HG02759 (cell line): ENCODE measurements around the gene DNAH14.
A peak's percentile ranks its signal among the peaks of the same experiment; 100 is the strongest.
"Not testable (repeated sequence)": the region's sequence is repeated elsewhere in the genome, so short reads cannot be mapped to it uniquely, and the experiment has no call there.

Source experiments
- ATAC-seq: cut with Tn5 transposase; IDR thresholded peaks from one replicate; pipeline ENCODE4 v1.9.1; 2021; ENCODE audit warnings: mild to moderate bottlenecking, moderate library complexity; ENCODE audit not compliant: unreplicated experiment

Gene DNAH14

DNA sequence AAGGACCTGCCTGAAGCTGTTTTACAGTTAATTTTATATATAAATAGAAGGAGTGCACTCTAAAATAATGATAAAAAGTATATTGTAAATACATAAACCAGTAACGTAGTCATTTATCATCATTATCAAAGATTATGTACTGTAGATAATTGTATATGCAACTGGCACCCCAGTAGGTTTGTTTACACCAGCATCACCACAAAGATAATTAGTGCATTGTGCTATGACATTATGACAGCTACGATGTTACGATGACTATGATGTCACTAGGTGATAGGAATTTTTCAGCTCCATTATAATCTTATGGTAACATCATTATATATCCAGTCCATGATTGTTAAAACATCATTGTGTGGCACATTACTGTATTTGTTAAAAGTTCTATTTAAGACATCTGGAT lies 313.1 kb downstream of the DNAH14 start:
- no peak for ATAC-seq

GRCh38 chr1:225250432-225250831 lies 321.0 kb downstream of the DNAH14 start:
- ATAC-seq = peak; percentile 97

DNA sequence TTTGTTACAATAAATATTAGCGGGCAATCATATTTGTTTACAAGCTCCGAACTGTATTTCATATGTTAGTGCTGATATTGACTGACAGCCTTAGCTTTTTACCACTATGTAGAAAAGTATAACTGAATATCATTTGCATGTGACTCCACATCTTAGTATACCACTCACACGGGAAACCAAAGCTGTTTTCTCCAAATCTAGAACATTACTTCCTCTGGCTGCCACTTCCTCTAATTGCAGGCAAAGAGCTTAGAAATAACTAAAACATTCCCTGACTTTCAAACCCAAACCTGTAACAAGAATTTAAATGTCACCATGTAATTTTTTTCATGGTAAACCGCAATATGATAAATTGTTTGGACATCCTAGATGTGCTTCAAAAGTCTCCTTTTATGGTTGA lies 323.7 kb downstream of the DNAH14 start:
- no peak for ATAC-seq

GRCh38 chr1:225253784-225254183 lies 324.3 kb downstream of the DNAH14 start:
- no peak for ATAC-seq

DNA sequence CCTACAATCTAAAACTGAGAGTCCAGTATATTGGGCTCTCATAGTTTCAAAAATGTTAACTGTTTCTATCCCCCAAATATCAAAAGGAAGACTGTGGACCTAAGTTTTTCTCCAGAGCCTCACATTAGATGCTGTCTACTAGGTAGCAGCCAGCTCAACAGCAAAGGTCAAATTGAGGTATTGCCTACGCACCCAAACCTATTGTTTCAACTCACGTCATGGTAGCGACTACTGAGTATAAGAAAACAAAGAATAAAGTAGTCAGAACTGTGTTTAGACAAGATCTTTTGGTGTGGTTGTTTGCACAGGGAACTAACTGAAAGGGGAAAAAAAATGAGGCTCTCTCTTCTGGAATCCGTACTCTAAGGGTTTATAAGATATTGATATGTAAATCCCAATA lies 325.2 kb downstream of the DNAH14 start:
- ATAC-seq = no peak

DNA sequence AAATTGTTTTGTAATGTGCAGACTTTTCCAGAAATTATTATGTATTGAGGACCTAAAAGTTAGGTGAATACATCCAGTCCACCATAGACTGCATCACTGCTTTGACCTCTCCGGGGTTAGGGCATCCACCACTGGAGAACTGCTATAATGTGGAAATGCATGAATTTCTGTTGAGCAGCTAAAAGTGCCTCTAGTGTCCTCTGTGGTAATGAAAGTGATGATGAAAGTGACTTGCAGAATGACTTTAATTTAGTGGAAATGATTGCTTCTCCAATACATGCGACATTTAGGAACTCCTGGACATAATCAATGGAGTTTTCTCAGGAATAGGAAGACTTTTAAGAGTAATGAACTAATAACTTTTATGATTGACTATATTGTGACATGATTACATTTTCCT lies 327.6 kb downstream of the DNAH14 start:
- ATAC-seq = no peak

DNA sequence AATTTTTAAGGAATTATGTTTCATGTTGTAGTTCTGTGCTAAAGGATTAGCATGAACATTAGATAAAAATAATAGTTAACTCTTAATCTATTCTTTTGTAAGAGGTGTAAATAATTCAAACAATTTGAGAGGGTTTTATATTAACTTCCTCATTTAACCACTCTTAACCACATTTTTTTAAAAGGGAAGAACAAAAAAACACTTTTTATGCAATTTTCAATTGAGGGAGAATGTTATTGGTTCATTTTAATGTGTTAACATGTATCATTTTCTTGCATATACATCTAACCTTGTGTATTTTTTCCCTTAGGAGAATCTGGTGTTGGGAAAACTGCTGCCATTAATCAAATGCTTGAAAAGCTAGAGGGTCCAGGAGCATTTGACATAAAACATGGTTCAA lies 329.3 kb downstream of the DNAH14 start:
- no peak for ATAC-seq

DNA sequence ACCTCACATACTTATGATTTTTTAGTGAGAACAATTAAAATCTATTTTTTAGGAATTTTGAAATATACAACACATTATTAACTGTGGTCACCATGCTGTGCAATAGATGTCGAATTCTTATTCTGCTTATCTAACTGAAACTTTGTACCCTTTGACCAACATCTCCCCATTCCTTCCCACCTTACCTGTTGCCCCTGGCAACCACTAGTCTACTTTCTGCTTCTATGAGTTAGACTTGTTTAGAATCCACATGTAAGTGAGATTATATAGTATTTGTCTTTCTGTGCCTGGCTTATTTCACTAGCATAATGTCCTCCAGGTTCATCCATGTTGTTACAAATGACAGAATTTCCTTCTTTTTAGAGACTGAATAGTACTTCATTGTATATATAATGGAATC lies 330.1 kb downstream of the DNAH14 start:
- ATAC-seq = no peak

GRCh38 chr1:225260319-225260718 lies 330.8 kb downstream of the DNAH14 start:
- ATAC-seq = no peak

- ATAC-seq = no peak
Measured at GRCh38 chr1:225277445-225277844, 348.0 kb downstream of the DNAH14 start.

DNA sequence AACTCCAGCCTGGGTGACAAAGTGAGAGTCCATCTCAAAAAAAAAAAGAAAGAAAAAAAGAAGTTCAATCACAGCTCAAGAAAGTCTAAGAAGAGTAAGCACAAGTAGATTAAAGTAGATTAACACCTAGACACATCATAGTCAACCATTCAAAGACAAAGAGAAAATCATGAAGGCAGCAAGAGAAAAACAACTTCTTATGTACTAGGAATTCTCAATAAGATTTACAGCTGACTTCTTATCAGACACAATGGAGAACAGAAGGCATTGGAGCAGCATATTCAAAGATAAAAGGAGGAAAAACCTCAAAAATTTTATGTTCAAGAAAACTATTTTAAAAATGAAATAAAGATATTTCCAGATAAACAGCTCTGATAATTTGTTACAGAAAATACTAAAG lies 351.1 kb downstream of the DNAH14 start:
- ATAC-seq = no peak

GRCh38 chr1:225290244-225290643 lies 360.8 kb downstream of the DNAH14 start:
- ATAC-seq = no peak

DNA sequence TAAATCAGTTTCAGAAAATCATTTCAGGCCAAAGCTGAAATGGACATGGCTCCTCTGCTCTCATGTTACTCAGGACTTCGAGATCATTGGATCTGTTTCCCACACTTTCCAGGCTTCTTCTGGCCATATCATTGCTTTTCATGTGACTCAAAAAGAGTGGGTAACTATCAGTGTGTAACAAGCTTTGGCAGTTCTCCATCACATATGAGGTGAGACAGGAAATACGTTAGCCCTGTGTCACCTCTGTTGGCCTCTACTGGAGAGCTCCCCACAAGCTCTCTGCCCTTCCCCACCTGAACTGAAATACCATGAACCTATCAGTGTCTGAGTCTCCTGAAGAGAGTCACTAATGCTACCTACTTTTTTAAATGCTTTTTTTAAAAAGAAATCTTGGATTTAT lies 370.1 kb downstream of the DNAH14 start:
- ATAC-seq = no peak

DNA sequence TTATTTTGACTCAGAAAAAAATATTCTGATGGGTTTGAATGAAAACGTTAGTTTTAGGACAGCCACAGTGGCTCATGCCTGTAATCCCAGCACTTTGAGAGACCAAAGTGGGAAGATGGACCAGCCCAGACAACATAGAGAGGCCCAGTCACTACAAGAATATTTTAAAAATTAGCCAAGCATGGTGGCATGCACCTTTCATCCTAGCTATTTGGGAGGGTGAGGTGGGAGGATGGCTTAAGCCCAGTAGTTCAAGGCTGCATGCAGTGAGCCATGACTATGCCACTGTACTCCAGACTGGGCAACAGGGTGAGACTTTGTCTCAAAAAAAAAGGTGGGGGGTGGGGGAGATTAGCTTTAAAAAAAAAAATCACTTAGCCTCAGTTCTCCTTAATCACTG lies 370.9 kb downstream of the DNAH14 start:
- ATAC-seq = no peak

GRCh38 chr1:225304996-225305395 lies 375.5 kb downstream of the DNAH14 start:
- no peak for ATAC-seq

DNA sequence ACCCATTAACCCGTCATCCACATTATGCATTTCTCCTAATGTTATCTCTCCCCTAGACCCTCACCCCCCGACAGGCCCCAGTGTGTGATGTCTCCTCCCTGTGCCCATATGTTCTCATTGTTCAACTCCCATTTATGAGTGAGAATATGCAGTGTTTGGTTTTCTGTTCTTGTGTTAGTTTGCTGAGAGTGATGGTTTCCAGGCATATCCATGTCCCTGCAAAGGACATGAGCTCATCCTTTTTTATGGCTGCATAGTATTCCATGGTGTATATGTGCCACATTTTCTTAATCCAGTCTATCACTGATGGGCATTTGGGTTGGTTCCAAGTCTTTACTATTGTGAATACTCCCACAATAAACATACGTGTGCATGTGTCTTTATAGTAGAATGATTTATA lies 381.1 kb downstream of the DNAH14 start:
- ATAC-seq = not testable (repeated sequence)

GRCh38 chr1:225318706-225319575 lies 389.5 kb downstream of the DNAH14 start:
- peak; percentile 91 for ATAC-seq

- no peak for ATAC-seq
Measured at GRCh38 chr1:225319871-225320270, 390.4 kb downstream of the DNAH14 start.

GRCh38 chr1:225321784-225322183 lies 392.3 kb downstream of the DNAH14 start:
- no peak for ATAC-seq

DNA sequence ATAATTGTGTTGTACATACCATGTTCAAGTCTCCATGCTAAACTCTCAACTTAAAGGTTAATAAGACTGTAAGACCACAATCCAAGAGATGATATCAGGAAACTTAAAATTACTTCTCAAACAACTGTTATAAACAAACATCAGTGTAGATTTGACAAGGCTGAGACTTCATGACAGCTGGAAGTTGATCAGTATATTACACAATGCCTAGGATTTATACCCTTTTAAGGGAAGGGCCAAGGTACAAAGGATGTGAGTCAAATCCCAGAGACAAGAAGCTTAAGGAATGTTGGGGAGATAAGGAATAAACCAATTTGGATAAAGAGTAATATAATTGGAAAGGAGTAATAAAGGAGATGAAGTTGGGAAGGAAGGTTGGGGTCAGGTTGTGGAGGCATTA lies 399.6 kb downstream of the DNAH14 start:
- ATAC-seq = no peak

DNA sequence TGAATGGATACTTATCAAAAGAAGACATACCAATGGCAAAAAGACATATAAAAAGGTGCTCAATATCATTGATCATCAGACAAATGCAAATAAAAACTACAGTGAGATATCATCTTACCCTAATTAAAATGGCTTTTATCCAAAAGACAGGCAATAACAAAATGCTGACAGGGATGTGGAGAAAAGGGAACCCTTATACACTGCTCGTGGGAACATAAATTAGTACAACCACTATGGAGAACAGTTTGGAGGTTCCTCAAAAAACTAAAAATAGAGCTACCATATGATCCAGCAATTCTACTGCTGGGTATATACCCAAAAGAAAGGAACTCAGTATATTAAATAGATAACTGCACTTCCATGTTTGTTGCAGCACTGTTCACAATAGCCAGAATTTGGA lies 400.5 kb downstream of the DNAH14 start:
- not testable (repeated sequence) for ATAC-seq

DNA sequence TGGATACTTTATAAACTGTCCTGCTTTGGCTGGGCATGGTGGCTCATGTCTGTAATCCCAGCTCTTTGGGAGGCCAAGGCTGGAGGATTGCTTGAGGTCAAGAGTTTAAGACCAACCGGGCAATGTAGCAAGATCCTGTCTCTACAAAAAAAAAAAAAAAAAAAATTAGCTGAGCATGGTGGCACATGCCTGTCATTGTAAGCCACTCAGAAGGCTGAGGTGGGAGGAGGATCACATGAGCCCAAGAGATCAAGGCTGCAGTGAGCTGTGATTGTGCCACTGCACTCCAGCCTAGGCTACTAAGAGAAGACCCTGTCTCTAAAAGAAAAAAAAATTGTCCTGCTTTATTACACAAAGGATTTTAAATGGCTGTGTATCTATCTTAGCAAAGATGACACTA lies 403.2 kb downstream of the DNAH14 start:
- ATAC-seq = no peak
